Mesodermal cell (in vitro differentiated cells): ENCODE measurements around the gene BMF.

ENCODE experiments used
- H3K27ac ChIP-seq: 2 replicates; pipeline ENCODE4 v1.7.0; 2013; ENCODE audit warnings: mild to moderate bottlenecking, low read depth, low read length, moderate library complexity; ENCODE audit not compliant: severe bottlenecking
- H3K36me3 ChIP-seq: 2 replicates; pipeline ENCODE4 v1.7.1; 2013; ENCODE audit warnings: mild to moderate bottlenecking, low read length, moderate library complexity; ENCODE audit not compliant: control insufficient read depth, insufficient read depth
- H3K4me1 ChIP-seq: one replicate; pipeline ENCODE4 v1.7.1; 2013; ENCODE audit warnings: mild to moderate bottlenecking, low read length; ENCODE audit not compliant: insufficient read depth, control insufficient read depth, poor library complexity, severe bottlenecking
- H3K4me3 ChIP-seq: 2 replicates; pipeline ENCODE4 v1.7.0; 2013; ENCODE audit warnings: low read length, control low read depth, mild to moderate bottlenecking; ENCODE audit not compliant: insufficient read depth, poor library complexity, severe bottlenecking; ENCODE audit errors: extremely low read depth
- H3K9me3 ChIP-seq: 2 replicates; pipeline ENCODE4 v1.7.1; 2013; ENCODE audit warnings: mild to moderate bottlenecking, low read length, moderate library complexity; ENCODE audit not compliant: control insufficient read depth
- WGBS, 2 experiments: methylation state at CpG; one replicate each; pipeline ENCODE4 v1.1.5; 2013; ENCODE audit warnings: missing lambda C conversion rate in 2 of 2; ENCODE audit not compliant: insufficient coverage in 2 of 2; 5-methylcytosine and 5-hydroxymethylcytosine counted together

BMF gene

GRCh38 chr15:40051616-40052415 lies 56.9 kb downstream of the BMF start:
- Histone ChIP-seq H3K36me3 (peaks cover 2% of the 10 kb centered on the region), H3K27ac (no peak overlapping the region), H3K4me3 (no peak overlapping the region), H3K4me1 (peaks cover 58% of the 10 kb centered on the region), H3K9me3 (no peaks in the 10 kb centered on the region)
- 93 to 96% methylated on average over 4 to 8 of the region's 11 CpGs for WGBS, 2 experiments

- H3K4me1 ChIP-seq: peaks cover 64% of the 10 kb centered on the region
- 74 to 80% methylated on average over 2 to 8 of the region's 12 CpGs for WGBS, 2 experiments
- peak overlapping the region; percentile 59 for H3K27ac ChIP-seq
- H3K36me3 ChIP-seq: peaks cover 4% of the 10 kb centered on the region
- no peaks in the 10 kb centered on the region for H3K9me3 ChIP-seq
- no peak overlapping the region for H3K4me3 ChIP-seq
These were observed 57.8 kb downstream of the BMF start for GRCh38 chr15:40050788-40051470.

- WGBS, 2 experiments: 90 to 100% methylated on average over 2 to 3 of the region's 3 CpGs
- Histone ChIP-seq H3K4me1 (peaks cover 57% of the 10 kb centered on the region), H3K4me3 (no peak overlapping the region), H3K36me3 (peaks cover 4% of the 10 kb centered on the region), H3K9me3 (no peaks in the 10 kb centered on the region), H3K27ac (no peak overlapping the region)
These were observed 59.7 kb downstream of the BMF start for GRCh38 chr15:40048926-40049475.

GRCh38 chr15:40048211-40048792 lies 60.4 kb downstream of the BMF start:
- 83 to 84% methylated on average over 10 of the region's 10 CpGs for WGBS, 2 experiments
- Histone ChIP-seq H3K4me1 (peaks cover 51% of the 10 kb centered on the region), H3K27ac (peak overlapping the region; percentile 45), H3K4me3 (no peak overlapping the region), H3K36me3 (peaks cover 4% of the 10 kb centered on the region), H3K9me3 (no peaks in the 10 kb centered on the region)

- peaks cover 49% of the 10 kb centered on the region for H3K4me1 ChIP-seq
- H3K36me3 ChIP-seq: peaks cover 4% of the 10 kb centered on the region
- H3K9me3 ChIP-seq: no peaks in the 10 kb centered on the region
- H3K4me3 ChIP-seq: no peak overlapping the region
- WGBS, 2 experiments: 72 to 75% methylated on average over 8 to 9 of the region's 15 CpGs
- peak overlapping the region; percentile 45 for H3K27ac ChIP-seq
These were observed 61.1 kb downstream of the BMF start for GRCh38 chr15:40047415-40048210.

- WGBS, 2 experiments: 84 to 88% methylated on average over 4 to 5 of the region's 5 CpGs
- H3K36me3 ChIP-seq: peaks cover 4% of the 10 kb centered on the region
These were observed 61.8 kb downstream of the BMF start for GRCh38 chr15:40046721-40047414.

GRCh38 chr15:40045572-40046217 lies 63.0 kb downstream of the BMF start:
- Histone ChIP-seq H3K36me3 (peaks cover 4% of the 10 kb centered on the region), H3K4me3 (no peak overlapping the region), H3K27ac (no peak overlapping the region), H3K4me1 (peaks cover 36% of the 10 kb centered on the region), H3K9me3 (no peaks in the 10 kb centered on the region)
- 51 to 55% methylated on average over 4 to 5 of the region's 6 CpGs for WGBS, 2 experiments

More at GRCh38 chr15:40046721-40047414, 61.8 kb downstream of the BMF start:
- no peak overlapping the region for H3K4me3 ChIP-seq
- H3K4me1 ChIP-seq: peaks cover 43% of the 10 kb centered on the region
- no peaks in the 10 kb centered on the region for H3K9me3 ChIP-seq
- no peak overlapping the region for H3K27ac ChIP-seq

GRCh38 chr15:40044717-40045571 lies 63.7 kb downstream of the BMF start:
- peaks cover 4% of the 10 kb centered on the region for H3K36me3 ChIP-seq
- H3K4me3 ChIP-seq: no peak overlapping the region
- no peaks in the 10 kb centered on the region for H3K9me3 ChIP-seq
- peaks cover 35% of the 10 kb centered on the region for H3K4me1 ChIP-seq
- no peak overlapping the region for H3K27ac ChIP-seq
- 8 to 14% methylated on average over 12 to 18 of the region's 22 CpGs for WGBS, 2 experiments
